Fibroblast of peridontal ligament (primary cell): ENCODE results near the gene NTM.
A peak's percentile ranks its signal among the peaks of the same experiment; 100 is the strongest.

ENCODE experiments used
- DNase-seq: peaks from one replicate; pipeline ENCODE4 v3.0.0-alpha.2; 2010; ENCODE audit errors: extremely low read depth

NTM gene

DNA sequence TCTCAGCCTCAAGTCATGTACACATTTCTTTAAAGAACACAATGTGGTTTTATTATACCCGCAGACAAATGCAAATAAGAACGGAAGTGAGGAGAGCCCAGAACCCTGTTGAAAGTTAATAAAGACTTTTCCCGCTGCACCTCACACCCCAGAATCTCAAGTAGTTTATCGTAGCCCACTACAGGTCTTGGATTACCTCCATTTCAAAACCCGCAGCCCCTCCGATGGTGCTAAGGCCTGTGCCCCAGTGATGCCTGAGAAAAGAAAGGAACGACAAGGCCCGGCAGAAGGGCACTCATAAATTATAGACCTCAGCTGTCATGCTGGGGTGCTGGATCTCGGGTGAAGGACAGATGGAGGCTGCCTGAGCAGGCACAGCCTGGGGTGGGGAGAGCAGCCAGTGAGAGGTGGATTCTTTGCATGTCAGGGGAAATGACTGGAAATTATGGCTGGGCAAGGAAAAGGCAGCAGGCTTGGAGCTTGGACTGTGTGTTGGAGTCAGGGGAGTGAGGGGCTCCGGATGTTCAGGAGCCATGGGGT, 354.1 kb downstream of the NTM start:
- no peak for DNase-seq

DNA sequence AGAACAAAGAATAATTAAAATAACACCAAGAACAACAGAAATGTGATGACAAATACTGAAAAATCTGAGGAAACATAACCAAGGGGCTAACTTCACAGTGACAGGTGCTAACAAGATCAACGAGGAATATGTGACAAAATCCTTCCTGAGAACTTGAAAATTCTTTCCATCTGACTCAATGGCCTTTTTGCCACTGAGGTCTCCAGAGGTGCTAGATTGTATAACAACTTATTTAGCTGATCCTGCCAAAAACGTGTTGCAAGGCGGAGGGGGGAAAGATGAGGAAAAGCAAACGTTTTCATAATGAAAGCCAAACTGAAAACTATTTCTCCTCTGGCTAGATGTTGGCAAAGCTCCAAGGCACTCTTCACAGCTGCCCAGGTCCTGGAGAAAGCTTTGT, 364.5 kb downstream of the NTM start:
- DNase-seq, result no peak

DNA sequence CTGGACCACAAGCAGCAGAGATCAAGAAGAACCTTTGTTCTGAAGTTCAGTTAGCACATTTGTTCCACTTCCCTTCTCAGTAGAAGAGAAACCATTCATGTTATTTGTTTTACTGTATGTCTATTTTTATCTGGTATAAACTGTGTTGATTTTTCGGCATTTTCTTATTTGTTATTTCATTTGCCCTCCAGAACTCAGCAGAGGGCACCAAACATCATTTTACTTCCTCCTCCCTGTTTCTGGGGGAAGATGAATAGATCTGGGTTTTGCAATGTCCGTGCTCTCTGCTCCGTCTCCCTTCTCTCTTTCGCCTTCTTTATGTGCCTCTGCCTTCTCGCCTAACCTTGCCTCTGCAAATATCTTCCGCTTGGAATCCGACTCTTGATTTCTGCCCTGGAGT, 366.9 kb downstream of the NTM start:
- peak; percentile 44 for DNase-seq

DNA sequence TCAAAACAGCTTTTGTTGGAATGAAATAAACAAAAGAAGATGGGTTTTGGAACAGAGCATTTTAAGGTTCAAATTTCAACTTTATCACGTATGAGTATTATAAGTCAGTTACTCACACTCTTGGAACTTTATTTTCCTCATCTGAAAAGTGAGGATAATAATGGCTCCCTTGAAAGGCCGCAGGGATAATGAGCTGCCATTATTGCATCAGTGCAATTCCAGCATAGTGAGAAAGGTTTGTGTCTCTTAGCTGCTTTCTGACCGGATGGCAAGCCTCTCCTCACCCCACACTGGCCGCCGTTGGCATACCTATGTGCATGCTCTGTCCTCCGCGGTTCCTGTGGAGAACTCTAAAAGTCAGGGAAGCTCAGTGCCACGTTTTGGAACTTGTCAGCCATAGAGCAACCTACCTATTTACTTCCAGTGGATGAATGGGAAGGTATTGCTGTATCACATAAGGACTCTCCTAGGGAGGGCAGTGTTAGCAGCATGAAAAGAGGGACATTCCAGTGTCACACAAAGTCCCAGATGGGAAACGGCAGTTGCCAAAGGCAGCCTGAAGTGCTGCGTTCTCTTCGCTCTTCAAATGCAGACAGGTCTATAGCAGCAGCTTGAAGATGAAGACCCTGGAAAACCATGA, 368.9 kb downstream of the NTM start:
- no peak for DNase-seq

DNA sequence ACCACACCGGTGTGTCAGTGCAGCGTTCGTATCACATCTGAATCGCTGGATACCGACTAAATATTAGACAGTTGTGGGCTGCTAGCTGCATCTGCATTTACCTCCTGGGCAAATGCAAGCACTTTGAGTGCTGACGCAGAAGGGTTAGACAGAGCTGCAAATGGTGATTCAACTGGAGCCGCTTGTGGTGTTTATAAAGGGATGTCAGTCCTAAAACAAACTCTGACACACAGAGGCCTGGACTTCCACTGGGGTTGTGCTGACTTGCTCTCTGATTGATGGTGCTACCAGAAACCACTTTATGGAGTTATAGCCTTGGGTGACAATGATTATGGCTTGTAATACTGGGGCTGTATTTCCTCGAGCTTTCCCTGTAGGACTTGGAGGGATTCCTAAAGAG, 374.4 kb downstream of the NTM start:
- DNase-seq, result peak; percentile 60

DNA sequence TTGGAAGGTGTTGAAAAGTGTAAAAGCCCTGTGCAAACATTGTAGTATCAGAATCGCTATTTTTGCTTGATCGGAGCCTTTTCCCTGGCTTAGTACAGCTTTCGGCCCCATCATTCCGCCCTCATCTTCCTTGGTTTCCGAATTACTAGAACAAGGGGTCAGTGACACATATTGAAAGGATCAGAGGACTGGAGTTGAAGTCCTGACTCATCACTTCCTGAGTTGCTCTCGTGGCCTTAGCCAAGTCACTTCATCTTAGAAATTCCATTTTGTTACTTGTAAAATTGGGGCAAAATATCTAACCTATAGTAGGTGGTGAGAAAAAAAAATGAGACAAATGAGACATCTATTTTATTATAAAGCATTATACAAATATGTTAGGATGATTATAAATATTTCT, 375.0 kb downstream of the NTM start:
- DNase-seq, result peak; percentile 44

DNA sequence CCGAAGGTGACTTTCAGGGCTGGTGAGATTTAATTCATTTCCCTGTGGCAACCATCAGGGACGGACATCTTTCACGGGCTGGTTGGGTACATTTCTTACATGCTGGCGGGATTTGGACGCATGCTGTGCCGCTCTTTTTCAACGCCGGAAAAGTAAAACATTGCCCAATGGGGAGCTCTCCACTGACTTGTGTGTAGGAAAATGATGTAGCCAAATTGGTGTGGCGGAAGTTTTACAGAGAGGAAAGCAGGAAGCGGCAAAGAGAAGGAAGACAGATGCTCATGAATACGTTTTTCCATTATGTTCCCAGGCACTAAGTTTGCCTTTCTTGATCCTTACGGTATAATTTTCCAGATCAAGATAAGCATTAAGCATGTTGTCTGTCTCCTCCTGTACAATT, 375.8 kb downstream of the NTM start:
- no peak for DNase-seq

DNA sequence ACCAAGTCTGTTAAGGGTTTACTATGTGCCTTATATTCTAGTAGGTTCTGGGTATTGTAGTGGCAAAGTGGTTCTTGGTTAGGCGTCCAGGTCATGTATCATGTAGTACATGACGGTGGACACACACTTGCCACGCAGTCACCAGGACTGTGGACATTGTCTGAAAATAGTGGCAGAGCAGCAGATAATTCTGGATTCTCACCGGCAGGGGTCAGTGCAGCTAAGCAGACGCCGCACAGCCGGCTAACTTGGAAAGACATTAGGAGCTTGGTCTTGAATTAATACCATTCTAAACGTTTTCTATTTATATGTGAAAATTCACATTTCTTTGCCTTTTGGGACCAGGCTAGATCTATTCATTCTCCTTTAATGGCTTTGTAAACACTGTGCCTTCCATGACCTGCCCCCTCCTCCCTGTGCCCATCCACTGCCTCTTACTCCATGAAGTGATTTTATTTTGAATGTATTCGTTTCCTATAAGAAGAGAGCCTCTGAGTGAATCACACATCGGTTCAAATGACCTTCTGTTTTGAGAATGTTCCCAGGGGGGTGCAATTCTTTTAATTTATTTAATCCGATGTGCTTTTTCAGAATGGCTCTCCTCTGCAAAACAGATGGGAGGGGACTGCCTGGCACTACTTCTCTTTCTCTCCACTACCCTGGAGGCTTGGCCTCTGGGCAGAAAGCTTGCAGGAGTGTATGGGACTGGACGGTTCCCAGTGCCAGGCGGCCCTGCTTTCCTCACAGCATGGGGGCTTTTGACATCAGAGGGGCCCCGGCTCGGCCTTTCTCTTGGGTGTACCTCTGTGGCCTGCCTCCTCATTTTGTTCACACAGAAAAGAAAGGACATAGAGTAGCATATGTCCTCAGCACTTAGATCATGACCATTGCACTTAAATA, 378.0 kb downstream of the NTM start:
- DNase-seq, result peak; percentile 83

DNA sequence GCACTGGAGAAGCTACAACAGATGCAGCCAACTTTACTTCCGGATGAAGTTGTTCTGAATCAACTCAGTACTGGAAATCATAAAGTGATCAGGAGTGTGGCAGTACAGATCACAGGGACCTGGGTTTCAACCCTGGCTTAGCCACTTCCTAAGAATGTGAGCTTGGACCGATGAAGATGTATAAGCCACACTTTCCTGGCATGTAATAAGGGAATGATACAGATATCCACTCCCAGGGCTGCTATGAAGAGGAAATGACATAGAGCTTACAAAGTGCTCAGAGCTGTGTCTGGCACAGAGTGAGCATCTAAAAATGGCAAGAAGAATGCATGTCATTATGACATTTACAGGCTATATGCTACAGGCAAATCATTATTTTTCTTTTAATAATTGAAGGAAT, 378.7 kb downstream of the NTM start:
- peak; percentile 91 for DNase-seq

DNA sequence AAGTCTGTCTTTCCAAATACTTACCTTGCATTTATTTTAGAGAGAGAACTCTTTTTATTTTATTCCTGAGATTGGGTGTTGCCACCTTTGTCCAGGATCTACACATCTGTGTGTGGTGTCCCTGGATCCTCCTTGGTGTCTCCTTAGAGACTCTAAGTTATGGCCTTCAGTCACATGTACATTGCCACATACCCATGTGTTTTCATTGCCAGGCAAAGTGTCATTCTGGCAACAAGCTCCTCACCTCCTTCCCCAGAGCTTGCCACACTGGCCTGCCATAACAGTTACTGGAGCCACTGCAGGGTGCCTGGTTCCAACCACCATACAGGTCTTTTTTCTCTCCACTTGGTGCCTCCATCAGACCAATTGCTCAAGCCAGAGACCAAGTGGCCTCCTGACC, 379.7 kb downstream of the NTM start:
- DNase-seq, result no peak

DNA sequence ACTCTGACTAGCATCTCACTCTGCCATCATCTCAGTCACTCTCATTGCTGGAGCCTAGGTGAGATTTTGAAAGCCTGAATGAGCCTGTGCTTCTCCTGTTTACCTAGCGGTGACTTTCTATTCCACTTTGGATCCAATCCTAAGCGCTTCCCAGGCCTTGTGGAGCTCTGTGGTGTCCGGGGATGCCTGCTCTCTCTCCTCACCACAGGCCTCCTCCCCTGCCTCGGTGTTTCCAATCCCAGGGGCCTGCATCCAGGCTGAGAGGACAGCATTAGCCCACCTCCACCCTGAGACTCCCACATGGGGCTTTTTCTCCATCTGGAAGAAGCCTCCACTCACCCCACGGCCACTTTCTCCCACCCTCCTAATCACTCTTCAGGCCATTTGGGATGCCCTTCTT, 380.3 kb downstream of the NTM start:
- DNase-seq, result no peak

DNA sequence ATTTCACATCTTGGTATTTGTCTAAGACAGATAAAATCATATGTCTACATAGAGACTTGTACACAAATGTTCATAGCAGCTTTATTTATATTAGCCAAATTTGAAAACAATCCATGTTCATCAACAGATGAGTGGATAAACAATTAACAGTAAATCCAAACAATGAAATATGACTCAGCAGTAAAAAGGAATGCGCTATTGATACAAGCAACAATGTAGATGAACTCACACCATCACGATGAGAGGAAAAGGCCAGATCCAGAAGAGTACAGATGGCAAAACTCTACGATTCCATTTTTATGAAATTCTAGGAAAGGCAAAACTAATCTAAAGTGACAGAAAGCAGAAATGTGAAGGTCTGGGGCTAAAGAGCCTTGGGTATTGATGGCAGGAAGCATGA, 384.3 kb downstream of the NTM start:
- DNase-seq, result no peak

DNA sequence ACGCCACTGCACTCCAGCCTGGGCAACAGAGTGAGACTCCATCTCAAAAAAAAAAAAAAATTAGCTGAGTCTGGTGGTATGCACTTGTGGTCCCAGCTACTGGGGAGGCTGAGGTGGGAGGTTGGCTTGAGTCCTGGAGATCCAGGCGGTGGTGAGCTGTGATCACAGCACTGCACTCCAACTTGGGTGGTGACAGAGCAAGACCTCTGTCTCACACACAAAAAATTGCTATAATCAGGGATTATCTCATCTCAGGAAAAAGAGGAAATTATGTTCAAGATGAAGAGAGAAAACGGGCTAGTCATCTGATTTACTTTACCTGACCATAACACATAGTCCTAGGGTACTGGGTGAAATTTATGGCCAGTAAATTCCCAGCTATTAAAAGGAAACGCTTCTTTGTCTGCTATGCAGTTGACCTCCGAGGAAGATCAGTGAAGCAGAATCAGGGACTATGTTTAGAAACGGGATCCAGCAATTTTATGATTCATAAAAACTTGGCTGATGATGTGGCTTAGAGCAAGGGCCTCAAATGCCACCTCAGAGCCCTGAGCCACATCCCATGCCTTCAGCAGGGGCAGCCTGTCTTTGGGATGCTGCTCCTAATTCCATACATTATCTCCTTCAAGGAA, 386.2 kb downstream of the NTM start:
- peak; percentile 67 for DNase-seq

DNA sequence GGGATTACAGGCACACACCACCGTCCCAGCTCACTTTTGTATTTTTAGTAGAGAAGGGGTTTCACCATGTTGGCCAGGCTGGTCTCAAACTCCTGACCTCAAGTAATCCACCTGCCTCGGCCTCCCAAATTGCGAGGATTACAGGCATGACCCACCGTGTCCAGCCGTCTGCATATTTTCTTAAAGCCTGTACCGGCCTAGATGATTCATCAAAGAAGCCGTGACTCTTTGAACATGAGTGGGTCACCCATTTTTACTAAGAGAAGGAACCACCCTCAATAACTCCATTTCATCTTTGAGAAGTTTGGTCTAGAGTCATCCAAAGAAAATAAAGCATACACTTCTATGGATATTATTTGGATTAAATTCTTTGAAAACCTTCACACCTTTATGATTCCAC, 388.3 kb downstream of the NTM start:
- no peak for DNase-seq

DNA sequence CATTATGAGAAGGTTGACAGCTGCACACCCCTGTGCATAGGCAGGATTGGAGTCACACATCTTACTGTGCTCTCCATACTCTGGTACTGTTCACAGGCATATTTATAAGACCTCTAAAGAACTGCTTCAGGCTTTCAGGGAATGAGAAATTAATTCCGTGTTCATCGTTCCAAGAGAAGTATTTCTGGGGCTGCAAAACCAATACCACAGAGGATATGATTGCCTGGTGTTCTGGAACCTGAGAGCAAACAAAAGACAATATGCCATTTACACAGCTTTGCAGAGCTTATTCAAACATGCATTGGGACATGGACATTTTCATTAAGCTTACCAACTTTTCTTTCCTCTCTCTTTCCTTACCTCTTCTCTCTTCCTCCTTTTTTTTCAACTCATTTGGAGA, 388.7 kb downstream of the NTM start:
- peak; percentile 24 for DNase-seq

DNA sequence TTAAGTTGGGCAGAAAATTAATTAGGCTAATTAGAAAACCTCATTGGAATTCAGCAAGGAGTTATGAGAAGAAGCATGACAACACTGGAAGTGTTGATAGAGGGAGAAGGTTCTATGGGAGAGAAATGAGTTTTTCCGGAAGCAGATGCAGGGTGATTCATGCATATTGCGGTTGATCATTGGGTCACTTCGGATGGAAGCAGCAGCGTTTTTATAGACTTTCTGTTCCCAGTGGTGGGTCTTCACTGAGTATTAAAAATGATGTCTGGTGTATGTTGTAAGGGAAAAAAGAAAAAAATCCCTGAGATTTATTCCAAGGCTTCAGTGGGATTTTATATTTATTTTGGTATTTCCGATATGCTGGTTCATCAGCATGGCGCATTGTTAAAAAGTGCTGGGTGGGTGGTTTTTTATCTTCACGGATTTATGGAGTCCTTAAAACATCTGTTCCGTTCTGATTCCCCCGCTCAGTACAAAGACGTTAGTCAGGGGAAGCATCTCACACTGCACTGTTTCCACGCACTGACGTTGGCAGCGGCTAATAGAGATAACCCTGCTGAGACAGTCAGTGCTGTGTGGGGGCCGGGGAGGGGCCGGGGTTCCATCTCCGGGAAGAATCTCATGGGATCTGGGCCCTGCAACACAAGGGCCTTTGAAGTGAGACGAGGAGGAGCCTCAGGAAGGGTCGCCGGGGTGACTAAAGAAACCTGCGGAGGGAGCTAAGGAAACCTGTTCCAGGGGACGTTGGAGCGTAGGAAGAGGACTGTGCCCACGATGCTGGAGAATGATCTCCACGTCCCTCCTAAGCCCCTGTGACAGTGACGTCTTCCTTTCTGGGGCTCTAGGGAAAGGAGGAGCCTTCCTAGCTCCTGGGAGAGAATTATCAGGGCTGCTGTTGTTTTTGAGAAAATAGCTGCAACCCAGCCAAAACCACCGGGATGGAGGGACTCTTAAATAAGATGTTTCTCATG, 390.0 kb downstream of the NTM start:
- DNase-seq, result no peak

DNA sequence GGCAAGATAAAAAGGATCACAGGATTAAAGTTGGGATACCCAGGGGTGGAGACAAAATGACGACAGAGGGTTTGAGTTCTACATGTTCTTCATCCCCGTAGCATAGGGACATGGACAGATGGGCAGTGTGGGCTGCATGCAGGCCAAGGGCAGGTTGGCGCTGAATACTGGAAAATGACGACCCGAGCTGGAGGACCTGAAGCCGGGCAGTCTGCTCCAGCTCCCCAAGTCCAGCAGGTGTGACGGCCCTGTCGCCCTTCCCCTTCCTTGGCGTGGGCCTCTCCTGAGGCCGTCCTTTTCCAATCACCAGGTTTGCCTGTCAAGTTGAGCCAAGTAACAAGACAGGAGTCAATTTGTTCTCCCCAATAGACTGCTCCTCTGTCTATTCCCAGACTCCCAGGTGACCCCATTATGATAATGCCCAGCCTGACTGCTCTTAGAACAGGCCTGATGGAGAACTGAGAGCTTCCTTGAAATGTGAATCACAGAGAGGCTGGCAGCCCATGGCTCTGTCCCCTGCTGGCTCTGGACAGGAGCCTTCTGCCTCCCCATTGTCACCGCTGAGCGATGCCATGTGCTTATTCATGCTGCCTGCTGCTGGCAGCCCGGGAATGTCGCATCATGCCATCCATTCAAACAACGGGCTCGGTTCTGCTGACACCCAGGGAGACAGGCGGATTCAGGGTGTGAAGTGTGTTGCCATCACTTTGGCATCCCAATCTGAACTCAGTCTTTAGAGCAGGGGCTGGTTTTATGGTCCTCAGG, 392.1 kb downstream of the NTM start:
- no peak for DNase-seq

DNA sequence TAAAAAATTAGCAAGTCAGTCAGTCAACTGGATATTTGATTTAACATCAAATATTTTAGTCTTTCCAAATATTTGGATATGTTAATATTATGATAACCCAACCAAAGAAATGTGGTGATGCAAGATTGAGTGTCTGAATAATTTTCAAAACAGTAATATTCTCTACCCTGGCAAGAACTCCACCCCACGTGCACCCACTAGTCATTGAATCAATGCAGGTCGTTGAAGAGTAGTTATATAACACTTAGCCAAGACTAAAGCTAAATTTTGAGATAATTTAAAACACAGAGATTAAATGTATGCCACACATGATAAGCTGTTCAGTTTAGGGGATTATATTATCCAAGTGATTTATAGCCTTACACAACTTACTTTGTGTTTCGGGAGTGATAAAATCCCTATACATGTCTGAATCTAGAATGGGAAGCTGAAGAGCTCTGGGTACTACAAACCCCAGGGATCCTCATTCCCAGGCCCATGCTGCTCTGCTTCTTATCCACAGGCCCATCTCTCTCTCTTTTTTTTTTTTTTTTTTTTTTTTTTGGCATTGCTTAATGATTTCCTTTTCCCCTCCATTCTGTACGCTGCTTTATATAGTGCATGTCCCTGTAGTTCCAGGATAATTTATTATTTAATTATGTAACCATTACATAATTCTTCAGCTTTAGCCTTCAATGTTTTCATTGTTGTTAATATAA, 392.9 kb downstream of the NTM start:
- DNase-seq, result peak; percentile 47

DNA sequence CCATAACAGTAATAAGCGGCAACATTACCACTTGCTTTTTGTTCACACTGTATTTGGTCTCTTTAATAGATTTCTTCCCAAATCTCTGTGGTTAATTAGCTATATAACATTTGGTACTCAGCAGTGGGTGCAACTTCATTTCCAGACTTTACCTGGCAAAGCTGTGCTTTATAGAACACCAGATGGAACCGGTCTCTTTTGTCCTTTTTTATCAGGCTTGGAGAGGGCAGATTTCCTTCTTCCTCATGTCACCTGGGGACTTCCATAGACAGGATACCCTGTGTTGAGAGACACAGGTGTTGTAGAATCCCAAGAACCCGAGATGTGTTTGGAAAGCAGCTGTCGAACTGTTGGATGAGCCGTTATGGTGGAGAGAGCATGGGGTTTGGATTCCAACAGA, 393.7 kb downstream of the NTM start:
- DNase-seq, result no peak

DNA sequence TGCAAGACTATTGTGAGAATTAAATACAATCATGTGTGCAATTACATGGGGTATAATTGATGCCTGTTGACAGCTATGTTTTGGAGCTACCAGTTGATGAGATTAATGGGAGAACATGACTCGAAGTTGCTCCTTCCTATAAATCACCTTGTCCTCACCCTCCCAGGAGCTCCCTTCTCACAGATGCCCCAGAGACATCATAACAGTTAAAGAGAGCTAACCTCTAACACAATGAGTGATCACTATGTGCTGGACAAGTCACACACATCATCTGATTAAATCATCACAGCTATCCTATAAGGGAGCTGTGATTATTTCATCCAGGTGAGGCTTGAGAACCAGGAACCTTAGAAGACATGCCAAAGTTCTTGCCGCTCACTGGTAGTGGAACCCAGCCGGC, 394.2 kb downstream of the NTM start:
- DNase-seq, result no peak
